GM15510 (cell line): ENCODE measurements around the gene TCEAL4.

Source experiments
- POLR2A ChIP-seq: IDR thresholded peaks from 3 replicates; pipeline ENCODE4 v1.6.1; 2011; ENCODE audit warnings: borderline replicate concordance; ENCODE audit not compliant: insufficient read length; ENCODE audit errors: extremely low read depth

The TCEAL4 gene

GRCh38 chrX:103565752-103566151, 19.6 kb upstream of the TCEAL4 start:
- TF ChIP-seq POLR2A: no peak

GRCh38 chrX:103571121-103571520, 14.2 kb upstream of the TCEAL4 start:
- TF ChIP-seq POLR2A: no peak

GRCh38 chrX:103571726-103572125, 13.6 kb upstream of the TCEAL4 start:
- TF ChIP-seq POLR2A: no peak

GRCh38 chrX:103573202-103573601, 12.1 kb upstream of the TCEAL4 start:
- no peak for TF ChIP-seq POLR2A

GRCh38 chrX:103584596-103584995, 719 bp upstream of the TCEAL4 start:
- no peak for TF ChIP-seq POLR2A

- no peak for TF ChIP-seq POLR2A
Measured at GRCh38 chrX:103586314-103586646, 965 bp downstream of the TCEAL4 start.

- no peak for TF ChIP-seq POLR2A
Measured at GRCh38 chrX:103586659-103587058, 1.3 kb downstream of the TCEAL4 start.

GRCh38 chrX:103607364-103608305, 22.3 kb downstream of the TCEAL4 start, which contains the start of gene TCEAL3:
Gene TCEAL3, plus strand, starts transcription at chrX:103607963. Its CDS starts 1,102 bp downstream, at chrX:103609065.
- peak; percentile 32 for TF ChIP-seq POLR2A

GRCh38 chrX:103608306-103608963, 23.1 kb downstream of the TCEAL4 start:
- no peak for TF ChIP-seq POLR2A

GRCh38 chrX:103610282-103610681, 25.0 kb downstream of the TCEAL4 start:
- TF ChIP-seq POLR2A: no peak

GRCh38 chrX:103613362-103613890, 28.1 kb downstream of the TCEAL4 start:
- TF ChIP-seq POLR2A: no peak

- TF ChIP-seq POLR2A: no peak
Measured at GRCh38 chrX:103614999-103615398, 29.7 kb downstream of the TCEAL4 start.

GRCh38 chrX:103615781-103616371, 30.6 kb downstream of the TCEAL4 start:
- TF ChIP-seq POLR2A: no peak

GRCh38 chrX:103616676-103617186, 31.4 kb downstream of the TCEAL4 start:
- no peak for TF ChIP-seq POLR2A

GRCh38 chrX:103624111-103624510, 38.8 kb downstream of the TCEAL4 start:
- TF ChIP-seq POLR2A: no peak
